Lung (tissue), 12 donors: ENCODE results near the gene DGKB. TPM values are rescaled to one million over a fixed set of nuclear protein-coding genes. Genes with fewer than 3 reads are reported as not detected.

Source experiments
- ATAC-seq: fragments of 200-7000 bp; cut with Tn5 transposase; one replicate; pipeline ENCODE4 v1.9.1; 2020; ENCODE audit warnings: moderate number of reproducible peaks; ENCODE audit not compliant: insufficient read depth, low FRiP score
- DNase-seq, 3 donors: peaks; one replicate each; pipeline ENCODE4 v3.0.0-alpha.2; 2013 to 2017
- H3K27ac ChIP-seq, 2 donors: one replicate each; pipeline ENCODE4 v1.5.1; 2013; ENCODE audit warnings: mild to moderate bottlenecking in 2 of 2, moderate library complexity in 2 of 2, control low read depth in 1 of 2, inconsistent platforms in 1 of 2, low read depth in 1 of 2, low read length in 1 of 2
- H3K27me3 ChIP-seq, 3 donors: one replicate each; pipeline ENCODE4 v1.5.1; 2013; ENCODE audit warnings: low read length in 2 of 3; ENCODE audit not compliant: control insufficient read depth in 3 of 3, insufficient read depth in 3 of 3
- H3K36me3 ChIP-seq, 4 donors: one replicate each; pipeline ENCODE4 v1.5.1; 2013; ENCODE audit warnings: low read length in 4 of 4, mild to moderate bottlenecking in 1 of 4, moderate library complexity in 1 of 4; ENCODE audit not compliant: control insufficient read depth in 4 of 4, insufficient read depth in 4 of 4
- H3K4me1 ChIP-seq, 5 donors: one replicate each; pipeline ENCODE4 v1.5.1; 2013; ENCODE audit warnings: low read length in 5 of 5, mild to moderate bottlenecking in 2 of 5, moderate library complexity in 1 of 5; ENCODE audit not compliant: control insufficient read depth in 5 of 5, insufficient read depth in 5 of 5
- H3K4me3 ChIP-seq: one replicate; pipeline ENCODE4 v1.5.1; 2013; ENCODE audit warnings: mild to moderate bottlenecking, control low read depth, moderate library complexity
- H3K9ac ChIP-seq, 2 donors: one replicate each; pipeline ENCODE4 v1.5.1; 2013; ENCODE audit warnings: low read length in 2 of 2, control low read depth in 1 of 2; ENCODE audit not compliant: insufficient read depth in 1 of 2
- H3K9me3 ChIP-seq, 4 donors: one replicate each; pipeline ENCODE4 v1.5.1; 2013; ENCODE audit warnings: low read length in 3 of 4, mild to moderate bottlenecking in 1 of 4, moderate library complexity in 1 of 4; ENCODE audit not compliant: control insufficient read depth in 4 of 4, insufficient read depth in 3 of 4
- WGBS, 2 donors: extraction: QIAGEN DNeasy Blood & Tissue Kit; methylation state at CpG; one replicate each; pipeline ENCODE4 v1.1.7; 2013; 5-methylcytosine and 5-hydroxymethylcytosine counted together
- polyA plus RNA-seq, 2 donors: library from polyadenylated mRNA; stranded (reverse); fragments of 200-250 nt; gene quantifications; one replicate each; pipeline ENCODE4 v1.2.1, GENCODE V29; 2013
- total RNA-seq, 2 donors: library from RNA; depleted of rRNA in 1 of 2; stranded (reverse); fragments of >200 nt in 1 of 2; gene quantifications; one replicate each; pipeline ENCODE4 v1.2.1, GENCODE V29; 2014 to 2021
- TF ChIP-seq, protein P1 (sequence below): IDR thresholded peaks from 2 replicates; pipeline ENCODE4 v1.5.1; 2012; ENCODE audit warnings: mild to moderate bottlenecking; ENCODE audit errors: control extremely low read depth, extremely low read depth
- donor health status: control.
- donor health status: control.
- donor health status: Bipolar disorder and iron deficiency.
- donor health status: healthy.
- donor health status: DM: yes; HTN: yes; CAD: no.

DGKB gene
- total and polyA plus RNA-seq, 4 donors: under 0.01 to 0.57 (median 0.06) TPM; not detected in 1

- TF ChIP-seq, protein P1, sequence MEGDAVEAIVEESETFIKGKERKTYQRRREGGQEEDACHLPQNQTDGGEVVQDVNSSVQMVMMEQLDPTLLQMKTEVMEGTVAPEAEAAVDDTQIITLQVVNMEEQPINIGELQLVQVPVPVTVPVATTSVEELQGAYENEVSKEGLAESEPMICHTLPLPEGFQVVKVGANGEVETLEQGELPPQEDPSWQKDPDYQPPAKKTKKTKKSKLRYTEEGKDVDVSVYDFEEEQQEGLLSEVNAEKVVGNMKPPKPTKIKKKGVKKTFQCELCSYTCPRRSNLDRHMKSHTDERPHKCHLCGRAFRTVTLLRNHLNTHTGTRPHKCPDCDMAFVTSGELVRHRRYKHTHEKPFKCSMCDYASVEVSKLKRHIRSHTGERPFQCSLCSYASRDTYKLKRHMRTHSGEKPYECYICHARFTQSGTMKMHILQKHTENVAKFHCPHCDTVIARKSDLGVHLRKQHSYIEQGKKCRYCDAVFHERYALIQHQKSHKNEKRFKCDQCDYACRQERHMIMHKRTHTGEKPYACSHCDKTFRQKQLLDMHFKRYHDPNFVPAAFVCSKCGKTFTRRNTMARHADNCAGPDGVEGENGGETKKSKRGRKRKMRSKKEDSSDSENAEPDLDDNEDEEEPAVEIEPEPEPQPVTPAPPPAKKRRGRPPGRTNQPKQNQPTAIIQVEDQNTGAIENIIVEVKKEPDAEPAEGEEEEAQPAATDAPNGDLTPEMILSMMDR: no peak
- Histone ChIP-seq H3K4me3 (no peak overlapping the region), H3K9ac (no peak overlapping the region), H3K36me3 (no peaks in the 10 kb centered on the region), H3K9me3 (no peaks in the 10 kb centered on the region), H3K4me1 (peaks cover 0 to 9% (median 0%) of the 10 kb centered on the region in 5 donors), H3K27me3 (no peaks in the 10 kb centered on the region), H3K27ac (no peak overlapping the region)
- no peak for DNase-seq
- WGBS, 2 donors: 83 to 97% methylated on average over 3 of the region's 3 CpGs
- no peak for ATAC-seq
These were observed 215.3 kb downstream of the DGKB start for GRCh38 chr7:14687241-14687640.

- Histone ChIP-seq H3K27me3 (no peaks in the 10 kb centered on the region), H3K9ac (no peak overlapping the region), H3K9me3 (no peaks in the 10 kb centered on the region), H3K36me3 (no peaks in the 10 kb centered on the region), H3K4me1 (peaks cover 0 to 9% (median 0%) of the 10 kb centered on the region in 5 donors), H3K4me3 (no peak overlapping the region), H3K27ac (no peak overlapping the region)
- ATAC-seq (no peak), DNase-seq (no peak)
- TF ChIP-seq, protein P1: no peak
- WGBS, 2 donors: 80% methylated on average over 7 of the region's 7 CpGs
These were observed 217.4 kb downstream of the DGKB start for GRCh38 chr7:14685167-14685566.

DNA sequence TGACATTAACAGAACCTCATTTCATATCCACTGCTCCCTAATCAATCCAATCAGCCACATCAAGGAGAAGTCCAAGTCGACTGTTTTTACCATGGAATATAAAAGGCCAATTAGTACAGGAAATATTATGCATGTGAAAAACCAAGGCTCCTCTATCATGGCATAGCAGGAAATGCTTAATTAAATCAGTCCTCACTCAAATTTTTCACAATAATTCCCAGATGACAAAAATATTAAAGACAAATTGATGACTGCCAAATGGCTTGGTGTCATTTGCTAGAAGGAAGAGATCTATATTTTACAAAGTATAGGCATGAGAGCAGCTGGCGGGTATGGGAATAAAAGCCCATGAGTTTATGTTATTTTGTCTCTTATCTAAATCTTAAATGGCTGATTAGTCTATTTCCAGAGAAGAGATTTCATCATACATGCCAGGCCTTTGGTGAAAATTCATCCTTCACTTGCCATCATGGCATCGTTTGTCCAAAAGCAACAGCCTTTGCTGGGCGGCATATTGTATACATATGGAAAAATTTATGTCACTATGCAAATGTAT lies 219.6 kb downstream of the DGKB start:
- no peak for DNase-seq

More for the DNA sequence above, 219.6 kb downstream of the DGKB start:
- Histone ChIP-seq H3K9ac (no peak overlapping the region), H3K4me3 (no peak overlapping the region), H3K36me3 (no peaks in the 10 kb centered on the region), H3K4me1 (peaks cover 0 to 3% (median 0%) of the 10 kb centered on the region in 5 donors), H3K9me3 (no peaks in the 10 kb centered on the region), H3K27me3 (no peaks in the 10 kb centered on the region), H3K27ac (no peak overlapping the region)
- WGBS, 2 donors: 93 to 95% methylated on average over 4 of the region's 4 CpGs
- TF ChIP-seq, protein P1: no peak
- ATAC-seq: no peak
